ENCODE results near the gene ALOX15B. TPM values are rescaled to one million over a fixed set of nuclear protein-coding genes. Genes with fewer than 3 reads are reported as not detected.

Gene ALOX15B
- total RNA-seq, 1 experiment from 2014 or later = not detected

DNA sequence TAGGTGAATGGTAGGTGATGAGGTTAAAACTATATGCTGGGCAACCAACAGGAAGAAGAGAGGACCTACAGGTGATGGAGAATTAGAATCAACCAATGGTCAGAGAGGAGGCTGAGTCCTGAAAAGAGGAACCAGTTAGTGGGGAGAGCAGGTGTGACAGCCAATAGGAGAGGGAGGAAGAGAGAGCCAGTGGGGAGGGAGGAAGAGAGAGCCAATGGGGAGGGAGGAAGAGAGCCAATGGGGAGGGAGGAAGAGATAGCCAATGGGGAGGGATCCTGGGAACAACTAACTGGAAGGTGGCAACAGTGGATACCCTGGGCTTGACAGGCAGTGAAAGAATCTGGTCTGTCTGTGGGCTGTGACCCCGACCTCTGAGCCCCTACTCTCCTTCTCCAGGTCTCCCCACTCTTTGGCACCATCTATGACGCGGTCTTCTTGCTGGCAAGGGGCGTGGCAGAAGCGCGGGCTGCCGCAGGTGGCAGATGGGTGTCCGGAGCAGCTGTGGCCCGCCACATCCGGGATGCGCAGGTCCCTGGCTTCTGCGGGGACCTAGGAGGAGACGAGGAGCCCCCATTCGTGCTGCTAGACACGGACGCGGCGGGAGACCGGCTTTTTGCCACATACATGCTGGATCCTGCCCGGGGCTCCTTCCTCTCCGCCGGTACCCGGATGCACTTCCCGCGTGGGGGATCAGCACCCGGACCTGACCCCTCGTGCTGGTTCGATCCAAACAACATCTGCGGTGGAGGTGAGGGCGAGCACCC, 32.7 kb upstream of the ALOX15B start:
- CTCF ChIA-PET = interaction anchor here (0.6 kb wide), 1 partner anchor 28 kb away, joined by 3 read pairs; no protein-coding TSS in a partner anchor

DNA sequence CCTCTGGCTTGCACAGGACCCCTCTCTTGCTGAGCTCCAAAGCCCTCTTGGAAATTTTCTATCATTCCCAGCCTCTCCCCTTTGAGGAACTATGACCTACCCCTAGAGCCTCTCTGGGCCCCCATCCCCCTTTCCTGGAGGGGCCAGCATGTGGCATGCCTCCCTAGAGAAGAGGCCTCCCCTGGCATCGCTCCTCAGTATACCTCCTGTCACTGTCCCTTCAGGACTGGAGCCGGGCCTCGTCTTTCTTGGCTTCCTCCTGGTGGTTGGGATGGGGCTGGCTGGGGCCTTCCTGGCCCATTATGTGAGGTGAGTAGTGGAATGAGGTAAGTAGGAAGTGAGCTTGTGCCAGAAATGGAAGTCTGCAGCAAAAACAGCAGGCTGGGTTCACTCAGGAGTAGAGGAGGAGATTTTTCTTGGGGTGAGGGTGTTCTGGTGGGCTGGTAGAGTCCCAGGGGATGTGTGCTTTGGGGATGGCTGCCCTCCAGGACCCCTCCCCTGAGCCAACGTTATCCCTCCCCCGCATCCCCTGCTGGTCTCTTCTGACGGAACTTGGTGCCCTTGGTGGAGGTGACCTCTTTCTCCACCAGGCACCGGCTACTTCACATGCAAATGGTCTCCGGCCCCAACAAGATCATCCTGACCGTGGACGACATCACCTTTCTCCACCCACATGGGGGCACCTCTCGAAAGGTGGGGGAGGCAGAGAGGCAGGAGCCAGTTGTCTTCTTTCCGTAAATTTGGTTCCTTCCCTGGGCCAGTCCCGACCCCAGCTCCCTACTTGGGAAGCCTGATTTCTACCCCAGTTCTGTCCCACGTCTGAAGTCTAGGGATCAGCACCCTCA, 31.8 kb upstream of the ALOX15B start:
- no peaks in the 10 kb centered on the region for H3K36me3 Mint-ChIP-seq (ENCODE audit: insufficient read depth, unreplicated experiment)
- no TSS peak for BruUV-seq (replicated peaks)
- peaks cover 58% of the 10 kb centered on the region for H3K27me3 Mint-ChIP-seq (ENCODE audit: unreplicated experiment)
- no peak overlapping the region for H3K27ac Mint-ChIP-seq (ENCODE audit: unreplicated experiment)
- TF ChIP-seq CTCF (IDR thresholded peaks at IDR 0.05; ENCODE audit: unreplicated experiment) = no peak
- intact Hi-C loops (cut with micrococcal nuclease; ENCODE audit: unreplicated experiment) = no loop called here
- CTCF ChIA-PET = interaction anchor here (0.6 kb wide), 2 partner anchors 27 to 183 kb away, joined by 3 to 5 read pairs; no protein-coding TSS in a partner anchor
- DNase-seq = no peak
- no peaks in the 10 kb centered on the region for H3K9me3 Mint-ChIP-seq (ENCODE audit: low read depth, unreplicated experiment)
- no peaks in the 10 kb centered on the region for H3K4me1 Mint-ChIP-seq (ENCODE audit: low read depth, unreplicated experiment)
- no peak overlapping the region for H3K4me3 Mint-ChIP-seq (ENCODE audit: low read depth, unreplicated experiment)

More for the DNA sequence above, 32.7 kb upstream of the ALOX15B start:
- no peak for DNase-seq
- no TSS peak for BruUV-seq (replicated peaks)
- Mint-ChIP-seq H3K4me3 (ENCODE audit: low read depth, unreplicated experiment) (no peak overlapping the region), H3K36me3 (ENCODE audit: insufficient read depth, unreplicated experiment) (no peaks in the 10 kb centered on the region), H3K4me1 (ENCODE audit: low read depth, unreplicated experiment) (no peaks in the 10 kb centered on the region), H3K27ac (ENCODE audit: unreplicated experiment) (no peak overlapping the region), H3K27me3 (ENCODE audit: unreplicated experiment) (peaks cover 67% of the 10 kb centered on the region), H3K9me3 (ENCODE audit: low read depth, unreplicated experiment) (no peaks in the 10 kb centered on the region)
- TF ChIP-seq CTCF (IDR thresholded peaks at IDR 0.05; ENCODE audit: unreplicated experiment) = no peak
- intact Hi-C loops (cut with micrococcal nuclease; ENCODE audit: unreplicated experiment) = no loop called here

DNA sequence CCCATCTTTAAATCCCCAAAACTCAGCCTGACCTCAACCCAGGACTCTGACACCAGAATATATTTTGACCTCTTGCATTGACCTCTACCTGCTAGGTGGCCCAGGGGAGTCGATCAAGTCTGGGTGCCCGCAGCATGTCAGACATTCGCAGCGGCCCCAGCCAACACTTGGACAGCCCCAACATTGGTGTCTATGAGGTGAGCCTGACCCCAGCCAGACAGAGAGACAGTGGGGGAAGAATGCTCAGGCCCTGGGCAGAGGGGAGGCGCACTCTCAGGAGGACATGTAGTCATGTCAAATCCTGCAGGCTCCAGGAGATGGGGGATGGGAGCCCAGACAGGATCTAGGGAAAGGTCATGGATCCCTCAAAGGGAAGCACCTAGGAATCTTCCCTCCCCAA, 31.0 kb upstream of the ALOX15B start:
- intact Hi-C loops (cut with micrococcal nuclease; ENCODE audit: unreplicated experiment) = no loop called here
- H3K27me3 Mint-ChIP-seq (ENCODE audit: unreplicated experiment) = peaks cover 53% of the 10 kb centered on the region
- H3K9me3 Mint-ChIP-seq (ENCODE audit: low read depth, unreplicated experiment) = no peaks in the 10 kb centered on the region
- BruUV-seq (replicated peaks) = no TSS peak
- no peak for DNase-seq
- CTCF ChIA-PET = no interaction called here
- H3K4me1 Mint-ChIP-seq (ENCODE audit: low read depth, unreplicated experiment) = no peaks in the 10 kb centered on the region
- no peaks in the 10 kb centered on the region for H3K36me3 Mint-ChIP-seq (ENCODE audit: insufficient read depth, unreplicated experiment)
- no peak overlapping the region for H3K27ac Mint-ChIP-seq (ENCODE audit: unreplicated experiment)
- no peak overlapping the region for H3K4me3 Mint-ChIP-seq (ENCODE audit: low read depth, unreplicated experiment)
- no peak for TF ChIP-seq CTCF (IDR thresholded peaks at IDR 0.05; ENCODE audit: unreplicated experiment)

GRCh38 chr17:8012045-8012580, 26.7 kb upstream of the ALOX15B start:
- no TSS peak for BruUV-seq (replicated peaks)
- no peak for TF ChIP-seq CTCF (IDR thresholded peaks at IDR 0.05; ENCODE audit: unreplicated experiment)
- no peak for DNase-seq
- H3K27me3 Mint-ChIP-seq (ENCODE audit: unreplicated experiment) = peaks cover 46% of the 10 kb centered on the region
- peaks cover 8% of the 10 kb centered on the region for H3K36me3 Mint-ChIP-seq (ENCODE audit: insufficient read depth, unreplicated experiment)
- no peaks in the 10 kb centered on the region for H3K9me3 Mint-ChIP-seq (ENCODE audit: low read depth, unreplicated experiment)
- intact Hi-C loops (cut with micrococcal nuclease; ENCODE audit: unreplicated experiment) = no loop called here
- no peak overlapping the region for H3K27ac Mint-ChIP-seq (ENCODE audit: unreplicated experiment)
- H3K4me3 Mint-ChIP-seq (ENCODE audit: low read depth, unreplicated experiment) = no peak overlapping the region
- no peaks in the 10 kb centered on the region for H3K4me1 Mint-ChIP-seq (ENCODE audit: low read depth, unreplicated experiment)
- CTCF ChIA-PET = no interaction called here
